GM21786 (cell line): ENCODE measurements around the gene DMRT2.

Experiments used
- ATAC-seq: cut with Tn5 transposase; IDR thresholded peaks from one replicate; pipeline ENCODE4 v1.9.1; 2021; ENCODE audit not compliant: unreplicated experiment

Gene DMRT2

GRCh38 chr9:1046639-1047572, 3.3 kb upstream of the DMRT2 start:
- no peak for ATAC-seq

- ATAC-seq, result no peak
These were observed 2.4 kb upstream of the DMRT2 start for GRCh38 chr9:1047591-1048230.

GRCh38 chr9:1048231-1048619, 1.9 kb upstream of the DMRT2 start:
- ATAC-seq, result no peak

GRCh38 chr9:1048811-1049210, 1.3 kb upstream of the DMRT2 start:
- ATAC-seq, result no peak

GRCh38 chr9:1049641-1050040, 516 bp upstream of the DMRT2 start:
- no peak for ATAC-seq

GRCh38 chr9:1051210-1051583, 1.0 kb downstream of the DMRT2 start:
- ATAC-seq, result no peak

GRCh38 chr9:1051584-1052275, 1.6 kb downstream of the DMRT2 start:
- ATAC-seq, result no peak

GRCh38 chr9:1052365-1053281, 2.5 kb downstream of the DMRT2 start:
- ATAC-seq, result no peak

GRCh38 chr9:1053282-1053621, 3.1 kb downstream of the DMRT2 start:
- no peak for ATAC-seq

GRCh38 chr9:1053986-1054425, 3.8 kb downstream of the DMRT2 start:
- no peak for ATAC-seq

GRCh38 chr9:1055166-1055565, 5.0 kb downstream of the DMRT2 start:
- no peak for ATAC-seq

GRCh38 chr9:1057910-1058309, 7.8 kb downstream of the DMRT2 start:
- ATAC-seq, result no peak

GRCh38 chr9:1058826-1059487, 8.8 kb downstream of the DMRT2 start:
- ATAC-seq, result no peak

- no peak for ATAC-seq
These were observed 15.0 kb downstream of the DMRT2 start for GRCh38 chr9:1065130-1065529.

GRCh38 chr9:1070692-1071091, 20.5 kb downstream of the DMRT2 start:
- ATAC-seq, result no peak

- ATAC-seq, result no peak
These were observed 21.6 kb downstream of the DMRT2 start for GRCh38 chr9:1071730-1072129.

GRCh38 chr9:1073497-1073896, 23.3 kb downstream of the DMRT2 start:
- ATAC-seq, result no peak

- no peak for ATAC-seq
These were observed 27.5 kb downstream of the DMRT2 start for GRCh38 chr9:1077616-1078015.

- no peak for ATAC-seq
These were observed 33.3 kb downstream of the DMRT2 start for GRCh38 chr9:1083325-1083913.

- ATAC-seq, result no peak
These were observed 34.9 kb downstream of the DMRT2 start for GRCh38 chr9:1085086-1085485.
